ENCODE measurements around the gene F13A1.

The F13A1 gene

GRCh38 chr6:6191909-6192308, 128.6 kb downstream of the F13A1 start:
- DNase-seq (ENCODE audit: low spot score), result no peak

GRCh38 chr6:6191476-6191875, 129.0 kb downstream of the F13A1 start:
- DNase-seq (ENCODE audit: low spot score), result no peak

- no peak for DNase-seq (ENCODE audit: low spot score)
Observed at GRCh38 chr6:6180684-6181083, 139.8 kb downstream of the F13A1 start.

GRCh38 chr6:6179858-6180623, 140.4 kb downstream of the F13A1 start:
- no peak for DNase-seq (ENCODE audit: low spot score)

- DNase-seq (ENCODE audit: low spot score), result no peak
Observed at GRCh38 chr6:6178795-6179194, 141.7 kb downstream of the F13A1 start.

- no peak for DNase-seq (ENCODE audit: low spot score)
Observed at GRCh38 chr6:6177754-6178153, 142.7 kb downstream of the F13A1 start.

- no peak for DNase-seq (ENCODE audit: low spot score)
Observed at GRCh38 chr6:6176586-6177228, 143.8 kb downstream of the F13A1 start.

GRCh38 chr6:6176127-6176526, 144.3 kb downstream of the F13A1 start:
- DNase-seq (ENCODE audit: low spot score), result no peak

- no peak for DNase-seq (ENCODE audit: low spot score)
Observed at GRCh38 chr6:6169141-6169540, 151.3 kb downstream of the F13A1 start.

- no peak for DNase-seq (ENCODE audit: low spot score)
Observed at GRCh38 chr6:6166064-6166463, 154.4 kb downstream of the F13A1 start.

GRCh38 chr6:6164367-6164766, 156.1 kb downstream of the F13A1 start:
- no peak for DNase-seq (ENCODE audit: low spot score)

GRCh38 chr6:6154335-6154734, 166.1 kb downstream of the F13A1 start:
- DNase-seq (ENCODE audit: low spot score), result no peak

GRCh38 chr6:6152060-6152459, 168.4 kb downstream of the F13A1 start:
- no peak for DNase-seq (ENCODE audit: low spot score)

- no peak for DNase-seq (ENCODE audit: low spot score)
Observed at GRCh38 chr6:6148192-6148815, 172.2 kb downstream of the F13A1 start.

GRCh38 chr6:6131492-6132109, 188.9 kb downstream of the F13A1 start:
- DNase-seq (ENCODE audit: low spot score), result no peak

- DNase-seq (ENCODE audit: low spot score), result no peak
Observed at GRCh38 chr6:6125495-6125894, 195.0 kb downstream of the F13A1 start.

GRCh38 chr6:6123803-6124202, 196.7 kb downstream of the F13A1 start:
- DNase-seq (ENCODE audit: low spot score), result no peak

GRCh38 chr6:6121943-6122342, 198.5 kb downstream of the F13A1 start:
- DNase-seq (ENCODE audit: low spot score), result no peak

GRCh38 chr6:6105472-6106036, 214.9 kb downstream of the F13A1 start:
- no peak for DNase-seq (ENCODE audit: low spot score)

Measured in AG08396 (cell line).